Lung microvascular endothelial cell (primary cell): Measurements from ENCODE around the gene IL37. TPM values are rescaled to one million over a fixed set of nuclear protein-coding genes. Genes with fewer than 3 reads are reported as not detected.
"Not testable (repeated sequence)": the region's sequence is repeated elsewhere in the genome, so short reads cannot be mapped to it uniquely, and the experiment has no call there.

ENCODE experiments used
- DNase-seq, 2 donors: peaks; one replicate each; pipeline versions ENCODE4 v3.0.0 to v3.0.0-alpha.2; 2010; ENCODE audit warnings: low read depth in 2 of 2
- total RNA-seq: library from RNA; depleted of rRNA; stranded (reverse); fragments of >200 nt; gene quantifications from 2 replicates; pipeline ENCODE4 v1.2.1, GENCODE V29; 2014

Gene IL37
- total RNA-seq, 1 donor from 2014 or later = not detected

DNA sequence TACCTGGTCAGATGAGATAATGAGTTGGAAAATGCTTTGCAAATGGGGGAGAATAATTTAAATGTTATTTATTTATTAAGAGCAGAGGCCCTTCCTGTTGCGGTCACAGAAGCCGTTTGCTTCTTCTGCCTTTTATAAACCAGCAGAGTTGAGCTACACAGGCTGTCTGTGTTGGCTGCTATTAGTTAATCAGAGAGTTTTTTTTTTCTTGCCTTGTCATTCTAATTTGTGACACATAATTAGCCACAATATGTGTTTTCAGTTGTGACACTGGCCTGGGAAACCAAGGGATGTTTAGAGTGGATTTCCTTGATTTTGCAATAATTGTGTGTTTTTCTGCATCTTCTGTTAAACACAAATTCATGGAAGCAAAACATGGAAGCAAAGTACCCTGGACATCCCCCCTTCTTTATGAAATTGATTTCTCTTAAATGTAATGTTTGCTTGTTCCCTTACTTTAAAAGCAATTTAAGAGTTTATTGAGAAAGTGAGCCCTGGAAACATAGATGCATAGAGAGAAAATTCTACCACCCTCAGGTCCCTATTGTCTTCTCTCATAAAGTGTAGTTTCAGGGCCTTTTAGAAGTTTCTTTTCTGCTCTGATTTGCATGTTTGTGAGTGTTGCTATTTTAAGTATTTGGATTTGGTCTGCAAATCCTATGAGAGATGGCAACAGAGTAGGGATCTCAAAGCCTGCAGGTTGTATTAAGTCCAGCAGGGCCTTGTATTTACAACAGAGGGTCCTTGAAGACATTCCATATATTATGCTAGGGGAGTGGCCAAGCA is 22.8 kb upstream of the IL37 start:
- no peak for DNase-seq

DNA sequence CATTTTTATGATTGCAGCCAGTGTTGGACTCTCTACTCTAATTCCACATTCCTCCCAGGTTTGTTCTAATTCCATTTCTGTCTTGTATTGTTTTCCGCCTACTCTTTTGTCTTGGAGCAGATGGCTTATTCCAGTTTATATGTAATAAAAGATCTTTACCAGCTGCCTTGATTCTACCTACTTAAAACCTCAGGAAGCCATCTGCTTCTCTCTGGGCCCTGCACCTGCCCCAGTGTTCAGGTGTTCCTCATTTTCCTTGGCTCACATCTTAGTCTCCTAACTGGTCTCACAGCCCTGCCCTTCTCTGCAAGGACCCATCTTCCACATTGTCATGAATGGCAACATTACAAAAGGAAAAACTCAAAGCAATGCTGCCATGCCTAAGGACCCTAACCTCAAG is 21.0 kb upstream of the IL37 start:
- no peak for DNase-seq

DNA sequence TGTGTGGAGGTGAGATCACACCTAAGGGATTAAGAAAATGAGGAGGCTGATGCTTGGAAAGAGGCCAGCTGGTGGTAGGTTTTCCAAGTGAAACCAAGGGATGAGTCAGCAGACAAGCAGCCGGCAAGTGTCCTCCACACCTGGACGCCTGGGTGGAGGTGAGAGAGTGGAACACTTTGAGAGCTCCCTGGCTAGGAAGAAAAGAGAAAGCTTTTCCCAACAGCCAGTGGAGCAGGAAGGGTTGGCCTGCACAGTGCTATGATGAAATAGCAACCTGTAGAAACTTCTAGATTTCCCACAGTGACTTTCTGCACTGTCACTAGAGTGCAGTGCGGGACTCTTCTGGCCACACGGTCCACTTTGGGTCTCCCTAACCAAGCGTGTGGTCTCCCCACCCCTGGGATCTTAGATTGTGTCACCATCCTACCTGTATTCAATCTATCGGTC is 19.6 kb upstream of the IL37 start:
- DNase-seq = no peak

DNA sequence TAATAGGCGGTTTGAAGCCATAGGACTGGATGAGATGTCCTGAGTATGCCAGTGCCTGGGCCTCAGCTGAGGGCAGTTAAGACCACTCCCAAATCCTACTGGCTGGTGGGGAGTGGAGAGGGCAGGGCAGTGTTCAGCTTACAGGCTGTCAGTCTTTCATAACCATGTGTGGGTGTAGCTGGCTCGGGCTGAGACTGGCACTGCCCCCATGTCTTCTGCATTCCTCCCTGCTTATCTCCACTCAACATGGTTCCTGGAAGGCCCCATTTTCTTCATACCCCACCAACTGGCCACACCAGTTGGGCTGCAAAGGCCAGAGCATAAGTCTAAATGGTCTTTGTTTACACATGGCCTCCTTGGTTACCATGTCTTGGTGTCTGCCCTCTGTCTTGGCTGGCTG is 17.2 kb upstream of the IL37 start:
- DNase-seq = no peak

DNA sequence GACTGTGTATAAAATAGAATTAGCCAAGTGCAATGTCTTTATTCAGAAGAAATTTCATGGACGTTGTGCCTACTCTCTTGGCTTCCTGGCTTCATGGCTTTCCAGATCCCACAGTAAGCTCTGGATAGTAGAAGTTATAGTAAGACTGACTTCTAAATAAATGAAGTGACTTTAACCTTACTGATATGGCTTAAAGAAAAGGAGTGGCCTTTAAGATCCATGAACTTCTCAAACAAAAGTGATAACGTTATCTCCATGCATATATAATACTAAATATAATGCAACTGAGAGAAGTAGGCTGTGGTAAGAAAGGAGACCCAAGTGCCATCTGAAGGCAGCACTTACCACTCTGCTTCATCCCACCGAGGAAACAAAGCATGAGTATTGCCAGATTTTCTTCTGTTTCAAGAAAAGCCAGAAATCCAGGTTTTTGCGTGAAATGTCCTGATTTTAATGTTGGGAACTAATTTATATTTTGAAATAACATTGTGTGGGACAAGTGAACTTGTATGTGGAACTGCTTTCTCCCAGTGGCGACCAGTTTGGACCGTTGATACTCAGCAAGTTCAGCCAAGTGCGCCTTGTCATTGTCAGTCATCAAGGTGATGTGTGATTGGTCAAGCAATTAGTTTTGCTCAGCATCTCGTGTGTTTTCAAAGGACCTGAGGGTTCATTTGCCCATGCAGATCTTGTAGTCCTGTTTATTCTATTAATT is 13.9 kb upstream of the IL37 start:
- no peak for DNase-seq

DNA sequence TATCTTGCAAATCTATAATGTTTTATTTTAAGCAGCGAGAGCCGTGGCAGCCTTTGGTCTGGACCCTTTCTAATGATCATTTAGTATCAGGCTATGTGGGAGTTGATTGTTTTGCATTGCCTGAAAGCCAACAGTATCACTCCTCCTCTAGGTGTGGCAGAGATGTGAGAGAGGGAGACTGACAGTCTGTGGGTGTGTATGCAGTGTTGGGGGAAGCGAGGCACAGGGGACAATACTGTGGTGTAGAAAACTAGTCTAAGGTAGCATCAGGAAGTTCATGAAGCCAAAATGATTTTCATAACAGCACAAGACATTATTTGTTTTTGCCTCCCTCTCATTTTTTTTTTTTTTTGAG is 13.4 kb upstream of the IL37 start:
- DNase-seq = no peak

DNA sequence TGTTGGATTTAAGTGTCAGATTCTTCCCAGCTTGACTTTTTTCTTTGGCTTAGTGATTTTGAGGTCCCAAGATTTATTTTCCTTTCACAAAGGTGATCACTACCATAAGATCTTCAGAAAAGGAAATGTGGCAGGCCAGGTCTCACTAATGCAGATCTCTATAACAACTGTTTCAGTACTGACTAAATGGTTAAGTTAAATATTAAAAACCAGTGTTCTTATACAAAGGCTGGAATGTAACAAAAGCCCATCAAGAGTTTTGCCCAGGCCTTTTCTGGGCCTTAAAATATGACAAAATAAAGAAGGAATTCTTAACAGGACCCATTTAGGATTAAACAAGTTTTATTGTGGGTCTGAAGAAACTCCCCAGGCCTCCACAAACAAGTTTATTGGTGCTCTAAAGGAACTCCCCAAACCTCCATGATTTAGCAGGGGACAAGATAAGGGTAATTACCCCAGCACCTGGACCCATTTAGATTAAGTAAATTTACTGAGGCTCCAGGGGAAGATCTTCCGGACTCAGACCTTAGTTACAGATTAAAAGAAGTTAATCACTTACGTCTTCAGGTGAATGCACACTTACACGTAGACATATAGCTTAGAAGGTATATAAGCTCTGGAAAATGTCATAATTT is 9.4 kb upstream of the IL37 start:
- DNase-seq = not testable (repeated sequence)

DNA sequence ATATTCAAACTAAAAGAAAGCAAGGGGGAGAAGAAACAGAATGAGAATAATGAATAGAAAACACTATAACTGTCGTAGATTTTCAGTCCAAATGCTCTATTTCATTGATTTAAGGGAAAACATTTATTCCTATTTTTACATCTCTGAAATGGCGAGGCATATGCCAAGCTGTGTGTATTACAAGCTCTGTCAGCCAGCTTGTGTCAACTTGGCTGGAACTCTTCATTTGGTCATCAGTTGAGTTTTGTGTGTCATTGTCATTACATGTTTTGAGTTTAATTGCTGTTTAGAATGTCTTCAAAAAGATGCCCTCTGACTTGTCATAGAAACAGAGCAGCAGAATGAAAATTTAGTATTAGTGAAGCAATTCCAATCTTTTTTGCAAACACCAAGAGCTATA is 8.1 kb upstream of the IL37 start:
- no peak for DNase-seq

DNA sequence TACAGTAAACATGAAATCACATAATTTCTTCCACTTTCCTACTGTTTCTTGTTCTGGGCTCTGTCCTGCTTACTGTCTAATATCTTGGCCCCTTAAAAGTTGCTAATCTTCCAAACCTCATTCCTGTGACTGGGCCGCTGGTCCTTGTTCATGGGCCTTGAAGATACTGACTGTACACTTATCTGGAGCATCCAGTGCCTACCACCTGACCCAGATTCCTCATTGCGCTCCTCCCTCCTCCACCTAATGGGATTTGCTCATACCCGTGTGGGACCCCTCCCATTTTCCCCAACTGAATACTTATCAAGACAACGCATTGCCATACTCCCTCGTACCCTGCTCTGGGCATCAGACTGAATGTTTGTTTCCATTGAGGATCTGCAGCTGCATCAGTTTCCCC is 6.1 kb upstream of the IL37 start:
- DNase-seq = no peak

DNA sequence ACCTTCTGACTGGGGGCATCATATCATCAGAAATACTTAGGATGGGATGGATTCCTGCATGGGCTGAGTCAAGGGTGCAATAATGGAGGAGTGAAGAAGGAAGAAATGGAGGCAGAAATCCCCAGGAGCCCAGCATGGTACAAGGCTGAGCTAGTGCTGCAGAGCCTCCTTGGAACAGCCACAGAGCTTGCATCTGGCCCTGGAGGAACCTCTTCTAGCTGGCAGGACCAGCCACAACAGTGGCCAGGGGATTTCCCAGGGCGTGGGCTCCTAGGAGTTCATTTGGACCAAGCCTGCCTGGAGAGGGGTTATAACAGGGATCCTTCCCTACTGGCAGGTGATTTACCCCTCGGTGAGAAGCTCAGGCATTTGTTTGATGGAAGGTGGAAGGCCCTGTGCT is 4.7 kb upstream of the IL37 start:
- DNase-seq = no peak

DNA sequence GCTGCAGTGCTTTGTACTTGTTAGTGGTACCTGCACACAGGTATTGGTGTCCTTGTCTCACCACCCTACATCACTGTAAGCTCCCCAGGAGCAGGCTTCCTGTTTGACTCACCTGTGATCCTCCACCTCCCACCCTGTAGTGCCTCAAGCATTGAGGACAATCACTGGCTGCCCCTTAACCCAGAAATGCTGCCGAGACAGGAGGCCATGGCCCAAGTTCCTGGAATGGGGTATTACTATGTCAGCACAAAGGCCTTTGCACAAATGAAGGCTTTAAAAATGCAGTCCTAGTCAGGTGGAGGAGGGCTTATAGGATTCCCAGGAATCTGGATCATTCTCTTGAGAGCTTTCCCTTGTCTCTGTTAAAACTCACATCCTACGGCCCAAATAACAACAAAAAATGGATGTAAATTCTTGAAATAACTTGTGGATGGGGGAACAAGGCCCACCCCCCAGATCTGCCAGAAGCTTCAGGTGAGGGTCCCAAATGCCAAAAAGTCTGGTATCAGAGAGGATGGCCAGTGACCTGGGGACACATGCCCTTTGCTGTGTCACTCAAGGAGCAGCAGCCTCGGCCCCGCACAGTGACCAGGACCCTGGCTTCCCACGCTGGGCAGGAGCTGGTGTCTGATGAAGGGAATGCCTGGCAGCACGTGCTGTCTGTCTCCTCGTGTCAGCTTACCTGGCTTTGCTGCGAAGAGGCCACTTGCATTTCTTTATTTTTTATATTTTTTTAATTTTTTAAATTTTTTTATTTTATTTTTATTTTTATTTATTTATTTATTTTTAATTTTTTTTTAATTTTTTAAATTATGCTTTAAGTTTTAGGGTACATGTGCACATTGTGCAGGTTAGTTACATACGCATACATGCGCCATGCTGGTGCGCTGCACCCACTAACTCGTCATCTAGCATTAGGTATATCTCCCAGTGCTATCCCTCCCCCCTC is 3.7 kb upstream of the IL37 start:
- DNase-seq = no peak

DNA sequence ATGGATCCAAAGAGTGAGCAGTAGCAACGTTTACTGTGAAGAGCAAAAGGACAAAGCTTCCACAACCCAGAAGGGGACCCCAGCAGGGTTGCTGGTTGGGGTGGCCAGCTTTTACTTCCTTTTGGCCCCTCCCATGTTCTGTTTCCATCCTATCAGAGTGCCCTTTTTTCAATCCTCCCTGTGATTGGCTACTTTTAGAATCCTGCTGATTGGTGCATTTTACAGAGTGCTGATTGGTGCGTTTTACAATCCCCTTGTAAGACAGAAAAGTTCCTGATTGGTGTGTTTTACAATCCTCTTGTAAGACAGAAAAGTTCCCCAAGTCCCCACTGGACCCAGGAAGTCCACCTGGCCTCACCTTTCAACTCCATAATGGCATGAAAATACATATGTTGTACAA is 2.4 kb upstream of the IL37 start:
- not testable (repeated sequence) for DNase-seq

DNA sequence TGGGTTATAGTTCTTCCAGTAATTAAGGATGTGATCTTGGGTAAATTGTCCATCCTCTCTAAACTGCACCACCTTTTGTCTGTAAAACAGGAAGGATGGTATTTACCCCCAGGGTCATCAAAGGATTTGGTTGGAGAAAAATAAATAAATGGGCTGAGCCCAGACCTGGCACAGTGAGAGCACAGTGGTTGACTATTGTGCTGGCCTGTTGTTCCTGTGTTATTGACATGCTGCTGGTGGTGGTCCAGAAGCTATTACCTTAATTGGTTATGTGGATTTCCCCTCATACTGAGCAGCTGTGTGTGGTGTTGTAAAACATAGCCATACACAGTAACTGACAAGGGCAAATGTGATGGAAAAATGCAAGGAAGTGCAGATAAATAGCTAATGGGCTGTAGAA is 746 bp upstream of the IL37 start:
- DNase-seq = no peak

DNA sequence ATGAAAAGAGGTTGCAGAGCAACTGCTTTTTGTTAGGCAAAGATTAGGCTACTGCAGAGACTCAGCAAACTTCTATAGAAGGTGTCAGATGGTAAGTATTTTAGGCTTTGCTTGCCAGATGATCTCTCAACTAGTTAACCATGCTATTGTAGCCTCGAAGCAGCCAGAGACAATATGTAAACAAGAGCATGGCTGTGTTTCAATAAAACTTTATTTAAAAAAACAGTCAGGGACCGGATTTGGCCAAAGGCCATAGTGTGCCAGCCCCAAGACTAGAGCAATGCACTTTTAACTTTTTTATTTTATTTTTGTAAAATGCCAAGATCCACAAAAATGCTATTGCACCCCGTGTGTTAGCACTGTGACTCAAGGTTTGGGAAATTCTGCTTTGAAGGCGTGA is 1.4 kb downstream of the IL37 start:
- DNase-seq = no peak

DNA sequence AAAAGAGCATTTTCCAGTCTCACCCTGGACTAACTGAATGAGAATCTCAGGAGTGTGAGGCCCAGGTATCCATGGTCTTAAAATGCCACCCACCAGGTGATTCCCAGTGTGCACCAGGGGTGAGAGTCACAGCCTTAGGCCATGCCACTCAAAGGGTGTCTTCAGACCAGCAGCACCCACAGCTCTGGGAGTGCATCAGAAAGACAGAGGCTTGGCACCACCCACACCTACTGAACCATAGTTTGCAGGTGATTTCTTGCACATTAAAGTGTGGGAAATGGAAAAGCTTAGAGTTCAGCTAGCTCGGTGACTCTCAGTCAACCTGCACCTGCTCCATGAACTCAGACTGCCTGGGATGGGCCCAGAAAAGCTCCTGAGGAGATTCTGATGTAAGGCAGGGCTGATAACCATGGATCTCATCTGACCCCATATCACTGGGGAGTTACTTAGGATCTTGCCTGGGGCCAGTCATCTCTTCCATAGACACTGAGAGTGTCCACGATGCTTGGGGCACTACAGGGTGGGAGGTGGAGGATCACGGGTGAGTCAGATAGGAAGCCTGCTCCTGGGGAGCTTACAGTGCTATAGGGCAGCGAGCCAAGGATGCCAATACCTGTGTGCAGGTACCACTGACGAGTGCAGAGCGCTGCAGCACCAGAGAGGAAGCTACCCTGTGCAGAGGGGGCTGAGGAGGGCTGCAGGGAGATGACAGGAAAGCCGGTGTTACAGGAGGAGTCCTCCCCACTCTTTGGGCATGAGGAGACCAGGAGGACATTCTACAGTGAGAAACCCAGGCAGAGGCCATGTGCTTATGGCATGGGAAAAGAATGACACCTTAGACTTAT is 4.6 kb downstream of the IL37 start:
- no peak for DNase-seq

DNA sequence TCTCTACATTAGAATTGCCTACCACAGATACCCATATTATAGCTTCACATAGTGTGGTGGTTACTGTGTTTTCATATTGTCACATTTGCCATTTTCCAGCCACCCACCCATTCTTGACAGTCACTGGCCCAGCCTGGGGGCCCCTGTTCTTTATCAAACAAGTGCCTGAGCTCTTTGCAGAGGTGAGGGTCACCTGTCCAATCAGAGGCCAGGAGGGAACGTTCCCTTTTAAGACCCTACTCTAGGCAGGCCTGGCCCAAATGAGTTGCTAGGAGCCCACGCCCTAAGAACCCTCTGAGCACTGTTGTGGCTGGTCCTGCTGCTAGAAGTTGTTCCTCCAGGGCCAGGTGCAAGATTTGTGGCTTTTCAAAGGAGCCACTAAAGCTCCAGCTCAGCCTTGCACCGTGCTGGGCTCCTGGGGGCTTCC is 5.2 kb downstream of the IL37 start:
- DNase-seq = no peak

DNA sequence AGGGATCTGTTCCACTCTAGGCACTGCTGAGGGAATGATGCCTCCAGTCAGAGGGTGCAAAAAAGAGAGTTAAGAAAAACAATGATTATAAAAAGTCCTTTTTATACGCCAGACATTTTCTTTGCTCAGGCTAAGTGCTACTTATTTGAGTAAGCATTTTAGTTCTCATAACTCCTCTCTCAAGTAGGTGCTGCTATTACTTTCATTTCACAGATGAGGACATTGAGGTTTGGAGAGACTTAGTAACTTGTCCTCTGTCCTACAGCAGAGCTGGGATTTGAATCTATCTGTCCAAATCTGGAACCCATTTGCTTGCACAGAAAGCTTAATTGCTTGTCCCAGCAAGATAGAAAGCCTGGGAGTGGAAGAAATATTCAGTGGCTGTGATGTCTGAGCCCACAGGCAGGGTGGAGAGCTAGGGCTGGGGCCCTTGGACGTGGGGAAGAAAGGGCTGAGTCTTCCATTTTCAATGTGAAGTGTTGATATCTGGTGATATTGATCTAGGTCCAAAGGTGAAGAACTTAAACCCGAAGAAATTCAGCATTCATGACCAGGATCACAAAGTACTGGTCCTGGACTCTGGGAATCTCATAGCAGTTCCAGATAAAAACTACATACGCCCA is 5.8 kb downstream of the IL37 start:
- no peak for DNase-seq

DNA sequence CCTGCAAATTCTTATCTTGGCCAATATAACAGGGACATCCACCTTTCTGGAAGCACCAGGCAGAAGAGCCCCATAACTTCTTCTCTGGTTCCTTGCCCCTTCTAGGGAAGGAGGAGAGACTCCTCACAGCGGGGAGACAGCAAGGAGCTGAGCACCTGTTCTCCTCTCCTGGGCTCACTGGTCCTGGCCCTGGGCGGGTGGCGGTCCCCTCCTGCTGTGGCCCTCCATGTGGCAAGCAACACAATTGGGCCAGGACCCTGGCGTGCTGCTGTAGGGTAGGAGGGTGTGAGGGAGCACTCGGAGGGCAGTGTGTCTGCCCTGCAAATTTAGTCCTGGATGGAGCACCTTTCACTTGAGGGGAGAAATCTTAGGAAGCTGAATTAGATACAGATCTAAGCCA is 6.9 kb downstream of the IL37 start:
- DNase-seq = no peak

DNA sequence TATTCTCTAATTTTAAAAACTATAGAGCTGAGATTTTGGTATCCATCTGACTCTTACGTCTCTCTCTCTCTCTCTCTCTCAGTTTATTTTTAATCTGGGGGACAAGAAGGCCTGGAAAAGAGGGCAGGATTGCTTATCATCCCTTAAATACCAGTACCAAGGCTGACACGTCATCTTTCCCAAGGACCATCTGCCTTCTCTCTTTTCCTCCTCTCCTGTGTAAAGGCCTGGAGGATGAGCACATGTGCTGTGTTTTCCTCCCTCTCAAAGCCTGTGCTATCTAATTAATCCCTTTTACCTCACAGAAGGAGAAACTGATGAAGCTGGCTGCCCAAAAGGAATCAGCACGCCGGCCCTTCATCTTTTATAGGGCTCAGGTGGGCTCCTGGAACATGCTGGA is 7.3 kb downstream of the IL37 start:
- DNase-seq = no peak

DNA sequence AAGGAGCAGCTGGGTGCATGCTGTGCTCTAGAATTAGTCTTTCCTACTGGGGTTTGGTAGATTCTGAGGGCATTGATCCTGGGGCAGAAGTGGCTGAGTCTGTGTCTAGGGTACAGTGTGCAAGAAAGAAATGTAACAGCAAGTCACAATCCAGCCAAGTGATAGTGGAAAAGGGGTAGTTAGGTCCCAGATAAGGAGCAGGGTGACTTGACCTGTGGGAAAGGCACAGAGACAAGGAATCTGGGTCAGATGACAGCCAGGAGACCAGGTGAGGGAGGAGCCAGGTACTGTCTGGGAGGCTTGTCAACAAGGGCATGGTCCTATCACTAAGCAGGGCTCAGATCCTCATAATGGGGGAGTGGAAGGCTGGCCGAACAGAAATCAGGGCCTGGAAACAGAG is 8.1 kb downstream of the IL37 start:
- no peak for DNase-seq
